Measurements from ENCODE around the gene DIS3L. TPM values are rescaled to one million over a fixed set of nuclear protein-coding genes. Genes with fewer than 3 reads are reported as not detected.

The DIS3L gene
- total RNA-seq, 1 donor from 2014 or later, result 12.4 TPM

DNA sequence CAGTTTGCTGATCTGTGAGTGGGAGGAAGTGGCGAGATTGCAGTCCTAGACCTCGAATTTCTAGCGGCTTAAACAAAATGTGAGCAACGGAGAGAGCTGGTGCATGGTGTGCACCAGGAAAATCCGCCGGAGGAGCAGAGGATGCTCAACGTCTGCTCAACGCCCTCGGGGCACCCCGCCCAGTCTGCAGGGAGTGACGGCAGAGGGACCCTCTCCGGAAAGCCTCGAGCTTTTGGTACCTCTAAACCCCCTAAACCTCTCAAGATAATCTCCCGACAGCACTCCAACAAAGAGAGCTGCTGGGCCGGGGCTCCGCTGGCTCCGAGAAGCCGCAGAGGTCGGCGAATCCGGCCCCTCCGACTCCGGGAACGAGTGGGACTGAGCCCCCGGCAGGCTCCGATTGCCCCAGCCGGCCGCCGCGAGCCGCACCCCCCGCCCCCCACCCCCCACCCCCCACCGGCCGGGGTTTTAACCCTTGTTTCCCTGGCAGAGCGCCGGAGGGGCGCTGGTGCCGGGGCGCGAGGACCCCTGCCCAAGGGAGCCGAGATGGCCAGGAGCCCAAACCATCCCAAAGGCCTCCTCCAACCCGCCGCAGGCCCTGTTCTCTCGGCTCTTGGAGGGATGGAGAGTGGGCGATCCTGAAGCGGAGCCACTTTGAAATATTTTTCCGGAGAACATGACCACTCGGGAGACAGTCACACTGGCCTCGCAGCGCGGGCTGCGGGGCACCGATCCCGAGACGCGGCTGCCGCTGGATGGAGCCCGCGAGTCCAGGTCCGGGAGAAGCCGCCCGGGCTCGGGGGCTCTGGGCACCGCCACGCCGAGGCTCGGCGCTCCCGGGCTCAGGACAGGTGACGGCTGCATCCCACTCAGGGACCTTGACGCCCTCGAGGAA, 41.3 kb upstream of the DIS3L start:
- Histone ChIP-seq H3K4me3 (ENCODE audit: low read depth, low read length) (peak overlapping the region; percentile 39), H3K27me3 (ENCODE audit: control insufficient read depth, insufficient read depth, low read length) (peaks cover 57% of the 10 kb centered on the region), H3K36me3 (ENCODE audit: control insufficient read depth, insufficient read depth, low read length) (no peaks in the 10 kb centered on the region)
- DNase-seq (ENCODE audit: low read depth), result no peak
- TF ChIP-seq CTCF (IDR thresholded peaks at IDR 0.05; ENCODE audit: insufficient read depth, low read length, poor library complexity, severe bottlenecking), result peak; percentile 71

GRCh38 chr15:66252685-66253417, 40.5 kb upstream of the DIS3L start:
- peak overlapping the region; percentile 39 for H3K4me3 ChIP-seq (ENCODE audit: low read depth, low read length)

DNA sequence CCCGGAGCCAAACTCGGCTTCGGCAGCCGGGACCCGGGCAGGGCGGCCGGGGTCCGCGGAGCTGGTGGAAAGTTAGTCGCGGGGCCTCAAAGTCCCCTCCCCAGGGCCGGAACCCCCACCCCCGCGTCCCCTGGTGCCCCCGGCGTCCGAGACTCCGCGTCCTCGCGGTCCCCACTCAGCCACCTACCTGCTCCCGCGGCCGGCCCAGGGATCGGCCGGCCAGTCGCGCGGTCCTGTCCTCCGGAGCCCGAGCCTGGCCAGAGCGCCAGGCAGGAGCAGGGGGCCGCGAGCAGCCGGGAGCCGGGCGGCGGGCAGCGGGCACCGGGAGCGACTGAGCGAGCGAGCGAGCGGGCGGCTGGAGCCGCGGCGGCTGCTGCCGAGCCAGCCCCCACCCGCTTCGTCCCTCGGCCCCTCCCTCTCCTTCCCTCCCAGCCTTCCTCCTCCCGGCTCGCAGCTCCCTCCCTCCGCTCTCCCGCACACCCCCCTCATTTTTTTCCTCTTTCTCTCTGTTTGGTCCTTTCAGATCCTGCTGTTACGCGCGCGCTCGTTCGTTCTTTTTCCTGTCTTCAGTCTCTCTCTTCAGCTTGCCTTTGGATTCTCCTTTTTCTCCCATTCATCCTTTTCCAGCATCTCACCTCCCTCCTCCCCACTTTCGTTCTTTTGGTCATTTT, 39.8 kb upstream of the DIS3L start, which contains the start of gene MEGF11:
TSS of gene MEGF11 (minus strand) at position 333 of the 671 bp plus-strand sequence. CDS start 125,347 bp downstream, outside the sequence.
- DNase-seq (ENCODE audit: low read depth), result no peak
- peak within 1 kb of the TSS; percentile 39 for H3K4me3 ChIP-seq (ENCODE audit: low read depth, low read length)
- H3K27me3 ChIP-seq (ENCODE audit: control insufficient read depth, insufficient read depth, low read length), result peaks cover 58% of the 10 kb centered on the region
- H3K36me3 ChIP-seq (ENCODE audit: control insufficient read depth, insufficient read depth, low read length), result no peaks in the 10 kb centered on the region
- no peak for TF ChIP-seq CTCF (IDR thresholded peaks at IDR 0.05; ENCODE audit: insufficient read depth, low read length, poor library complexity, severe bottlenecking)

More at GRCh38 chr15:66252685-66253417, 40.5 kb upstream of the DIS3L start:
- DNase-seq (ENCODE audit: low read depth), result no peak
- TF ChIP-seq CTCF (IDR thresholded peaks at IDR 0.05; ENCODE audit: insufficient read depth, low read length, poor library complexity, severe bottlenecking), result no peak
- Histone ChIP-seq H3K27me3 (ENCODE audit: control insufficient read depth, insufficient read depth, low read length) (peaks cover 58% of the 10 kb centered on the region), H3K36me3 (ENCODE audit: control insufficient read depth, insufficient read depth, low read length) (no peaks in the 10 kb centered on the region)

- TF ChIP-seq CTCF (IDR thresholded peaks at IDR 0.05; ENCODE audit: insufficient read depth, low read length, poor library complexity, severe bottlenecking), result no peak
- Histone ChIP-seq H3K36me3 (ENCODE audit: control insufficient read depth, insufficient read depth, low read length) (no peaks in the 10 kb centered on the region), H3K4me3 (ENCODE audit: low read depth, low read length) (peak overlapping the region; percentile 39), H3K27me3 (ENCODE audit: control insufficient read depth, insufficient read depth, low read length) (peaks cover 58% of the 10 kb centered on the region)
- no peak for DNase-seq (ENCODE audit: low read depth)
These were observed 39.0 kb upstream of the DIS3L start for GRCh38 chr15:66254089-66254950.

Measured in kidney epithelial cell (primary cell).